HEK293 (cell line): ENCODE results near the gene NAV1.

Source experiments
- CTCF ChIA-PET: fragments of 350-600 bp; formaldehyde crosslinking; extraction: SDS; loops from one replicate; lab custom pipeline; 2021; ENCODE audit warnings: antibody characterized with exemption; lab: Yijun Ruan, JAX
- POLR2A ChIA-PET: fragments of 300-600 bp; formaldehyde crosslinking; extraction: SDS; loops from one replicate; lab custom pipeline; 2020; ENCODE audit warnings: antibody characterized with exemption, inconsistent platforms; lab: Yijun Ruan, JAX
- H3K27ac ChIP-seq: fragments of 200-500 bp; sonication (Bioruptor generic); 2 replicates; pipeline ENCODE4 v1.5.1; 2014; ENCODE audit warnings: low read depth, low read length, control low read depth, inconsistent platforms; ENCODE audit errors: extremely low read depth
- H3K36me3 ChIP-seq, 2 experiments: fragments of 200-500 bp in 1 of 2; sonication (Bioruptor generic) in 1 of 2; 1 replicate in 1 of 2; 2 replicates in 1 of 2; pipeline ENCODE4 v1.5.1; 2014 to 2017; ENCODE audit warnings: inconsistent platforms in 2 of 2, low read length in 2 of 2; ENCODE audit not compliant: control insufficient read depth in 2 of 2, insufficient read depth in 1 of 2
- H3K4me1 ChIP-seq: fragments of 200-500 bp; sonication (Bioruptor generic); 2 replicates; pipeline ENCODE4 v1.5.1; 2014; ENCODE audit warnings: mild to moderate bottlenecking, low read length, inconsistent platforms; ENCODE audit not compliant: control insufficient read depth, insufficient read depth
- H3K4me3 ChIP-seq: 2 replicates; pipeline ENCODE4 v1.5.1; 2011; ENCODE audit warnings: low read depth, mild to moderate bottlenecking, control low read depth, low read length, moderate library complexity
- H3K9me3 ChIP-seq: fragments of 200-500 bp; sonication (Bioruptor generic); 2 replicates; pipeline ENCODE4 v1.5.1; 2014; ENCODE audit warnings: low read depth, low read length, inconsistent platforms; ENCODE audit not compliant: control insufficient read depth, insufficient read depth
- HOXC10 ChIP-seq: sonication (generic); formaldehyde crosslinking; IDR thresholded peaks from 2 replicates; pipeline ENCODE4 v1.8.1; 2023; ENCODE audit warnings: mild to moderate bottlenecking, missing genetic modification reagents
- KLF1 ChIP-seq: fragments of 450-650 bp; formaldehyde crosslinking; IDR thresholded peaks from 2 replicates; pipeline ENCODE4 v1.5.1; 2016; ENCODE audit warnings: missing biosample characterization, missing genetic modification characterization
- KLF8 ChIP-seq: fragments of 450-650 bp; formaldehyde crosslinking; IDR thresholded peaks from 2 replicates; pipeline ENCODE4 v1.5.1; 2016; ENCODE audit warnings: missing biosample characterization, missing genetic modification characterization
- PATZ1 ChIP-seq: fragments of 450-650 bp; formaldehyde crosslinking; IDR thresholded peaks from 2 replicates; pipeline ENCODE4 v1.5.1; 2016; ENCODE audit warnings: missing biosample characterization, missing genetic modification characterization
- PRDM2 ChIP-seq: fragments of 450-650 bp; formaldehyde crosslinking; IDR thresholded peaks from 2 replicates; pipeline ENCODE4 v1.5.1; 2016; ENCODE audit warnings: missing biosample characterization, missing genetic modification characterization, borderline replicate concordance
- SCRT1 ChIP-seq: fragments of 450-650 bp; formaldehyde crosslinking; IDR thresholded peaks from 2 replicates; pipeline ENCODE4 v1.5.1; 2016; ENCODE audit warnings: missing biosample characterization, missing genetic modification characterization, borderline replicate concordance
- ZBTB1 ChIP-seq: fragments of 450-650 bp; formaldehyde crosslinking; IDR thresholded peaks from 2 replicates; pipeline ENCODE4 v1.5.1; 2016; ENCODE audit warnings: missing biosample characterization, missing genetic modification characterization
- ZBTB20 ChIP-seq: fragments of 450-650 bp; formaldehyde crosslinking; IDR thresholded peaks from 2 replicates; pipeline ENCODE4 v1.5.1; 2016; ENCODE audit warnings: missing biosample characterization, missing genetic modification characterization
- ZBTB7A ChIP-seq: fragments of 450-650 bp; formaldehyde crosslinking; IDR thresholded peaks from 2 replicates; pipeline ENCODE4 v1.5.1; 2016; ENCODE audit warnings: low read depth, missing biosample characterization, missing genetic modification characterization
- ZNF23 ChIP-seq: fragments of 450-650 bp; formaldehyde crosslinking; IDR thresholded peaks from 2 replicates; pipeline ENCODE4 v1.5.1; 2016; ENCODE audit warnings: missing biosample characterization, missing genetic modification characterization, borderline replicate concordance
- ZNF354C ChIP-seq: fragments of 450-650 bp; formaldehyde crosslinking; IDR thresholded peaks from 2 replicates; pipeline ENCODE4 v1.5.1; 2016; ENCODE audit warnings: missing biosample characterization, missing genetic modification characterization, low read depth, borderline replicate concordance
- ZNF426 ChIP-seq: fragments of 450-650 bp; formaldehyde crosslinking; IDR thresholded peaks from 2 replicates; pipeline ENCODE4 v1.5.1; 2017; ENCODE audit warnings: missing biosample characterization, missing genetic modification characterization, mild to moderate bottlenecking, inconsistent platforms, moderate library complexity
- ZNF529 ChIP-seq: fragments of 450-650 bp; formaldehyde crosslinking; IDR thresholded peaks from 2 replicates; pipeline ENCODE4 v1.5.1; 2017; ENCODE audit warnings: missing genetic modification characterization, missing biosample characterization; ENCODE audit not compliant: insufficient replicate concordance
- ZNF555 ChIP-seq: fragments of 450-650 bp; formaldehyde crosslinking; conservative IDR thresholded peaks from 2 replicates; pipeline ENCODE4 v1.5.1; 2017; ENCODE audit warnings: missing biosample characterization, mild to moderate bottlenecking, missing genetic modification characterization, inconsistent platforms
- ZNF623 ChIP-seq: fragments of 450-650 bp; formaldehyde crosslinking; IDR thresholded peaks from 2 replicates; pipeline ENCODE4 v1.5.1; 2016; ENCODE audit warnings: missing biosample characterization, missing genetic modification characterization
- TF ChIP-seq, protein P1 (sequence below): fragments of 450-650 bp; IDR thresholded peaks from 2 replicates; pipeline ENCODE4 v1.5.1; 2018; ENCODE audit warnings: missing biosample characterization, missing genetic modification characterization
- TF ChIP-seq, protein P2 (sequence below): fragments of 450-650 bp; formaldehyde crosslinking; IDR thresholded peaks from 2 replicates; pipeline ENCODE4 v1.5.1; 2017; ENCODE audit warnings: missing biosample characterization, missing genetic modification characterization
- TF ChIP-seq, protein P3 (sequence below): fragments of 450-650 bp; formaldehyde crosslinking; IDR thresholded peaks from 2 replicates; pipeline ENCODE4 v1.5.1; 2017; ENCODE audit warnings: missing biosample characterization, mild to moderate bottlenecking, missing genetic modification characterization, moderate library complexity

Gene NAV1

GRCh38 chr1:201535046-201535918 lies 3.6 kb upstream of the NAV1 start (continued):
- no peak for TF ChIP-seq PRDM2
- TF ChIP-seq, all 188 proteins: peak for 24

GRCh38 chr1:201535919-201536245 lies 3.0 kb upstream of the NAV1 start:
- Histone ChIP-seq H3K4me1 (peaks cover 4% of the 10 kb centered on the region; the same call in 1 of the 2 replicates), H3K36me3 (no peaks in the 10 kb centered on the region), H3K9me3 (no peaks in the 10 kb centered on the region), H3K27ac (no peak overlapping the region), H3K4me3 (no peak overlapping the region)
- TF ChIP-seq ZNF354C (no peak), HOXC10 (CRISPR knock-in tag) (no peak), ZNF555 (tag by site-specific recombination) (no peak), ZBTB20 (no peak), KLF8 (no peak)
- TF ChIP-seq, protein P1, sequence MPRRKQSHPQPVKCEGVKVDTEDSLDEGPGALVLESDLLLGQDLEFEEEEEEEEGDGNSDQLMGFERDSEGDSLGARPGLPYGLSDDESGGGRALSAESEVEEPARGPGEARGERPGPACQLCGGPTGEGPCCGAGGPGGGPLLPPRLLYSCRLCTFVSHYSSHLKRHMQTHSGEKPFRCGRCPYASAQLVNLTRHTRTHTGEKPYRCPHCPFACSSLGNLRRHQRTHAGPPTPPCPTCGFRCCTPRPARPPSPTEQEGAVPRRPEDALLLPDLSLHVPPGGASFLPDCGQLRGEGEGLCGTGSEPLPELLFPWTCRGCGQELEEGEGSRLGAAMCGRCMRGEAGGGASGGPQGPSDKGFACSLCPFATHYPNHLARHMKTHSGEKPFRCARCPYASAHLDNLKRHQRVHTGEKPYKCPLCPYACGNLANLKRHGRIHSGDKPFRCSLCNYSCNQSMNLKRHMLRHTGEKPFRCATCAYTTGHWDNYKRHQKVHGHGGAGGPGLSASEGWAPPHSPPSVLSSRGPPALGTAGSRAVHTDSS: 0 out of 2 replicates have a peak, but pooled peaks have one; percentile 20
- POLR2A ChIA-PET: no interaction called here
- CTCF ChIA-PET: interaction anchor here (1.1 to 7.2 kb wide), 5 partner anchors 23 to 257 kb away, joined by 3 to 48 read pairs (median 17); no protein-coding TSS in a partner anchor

DNA sequence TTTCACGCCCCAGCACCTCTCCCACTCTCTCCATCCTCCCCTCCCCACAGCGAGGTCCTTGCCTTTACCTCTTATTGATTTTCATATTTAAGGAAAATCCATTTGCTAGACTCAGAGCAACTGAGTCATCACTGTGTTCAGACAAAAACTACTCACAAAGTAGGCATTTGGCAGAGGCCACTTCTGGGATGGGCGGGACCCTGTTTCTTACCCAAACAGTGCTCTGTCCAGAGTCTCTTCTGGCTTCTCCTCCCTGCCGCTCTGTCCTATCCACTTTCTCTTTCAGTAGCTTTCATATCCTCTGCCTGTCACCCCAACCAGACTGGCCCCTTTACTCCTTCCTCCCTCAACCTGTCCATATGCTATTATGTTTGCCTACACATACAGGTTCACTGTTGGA lies 2.4 kb upstream of the NAV1 start:
- CTCF ChIA-PET: interaction anchor here (0.7 to 4.0 kb wide), 6 partner anchors 24 to 256 kb away, joined by 3 to 22 read pairs (median 10); no protein-coding TSS in a partner anchor
- POLR2A ChIA-PET: no interaction called here
- H3K36me3 ChIP-seq: no peaks in the 10 kb centered on the region
- no peak overlapping the region for H3K4me3 ChIP-seq
- no peak overlapping the region for H3K27ac ChIP-seq
- peaks cover 4% of the 10 kb centered on the region; the same call in 1 of the 2 replicates for H3K4me1 ChIP-seq
- H3K9me3 ChIP-seq: no peaks in the 10 kb centered on the region
- TF ChIP-seq ZNF529 (no peak), ZNF23 (tag by site-specific recombination) (no peak), PATZ1 (0 out of 2 replicates have a peak, but pooled peaks have one; percentile 12), ZNF426 (tag by site-specific recombination) (no peak), KLF1 (tag by site-specific recombination) (no peak; the same call in 1 of the 2 replicates), ZNF623 (tag by site-specific recombination) (no peak), SCRT1 (no peak), ZBTB7A (tag by site-specific recombination) (no peak), ZBTB1 (tag by site-specific recombination) (no peak)
- TF ChIP-seq, protein P2, sequence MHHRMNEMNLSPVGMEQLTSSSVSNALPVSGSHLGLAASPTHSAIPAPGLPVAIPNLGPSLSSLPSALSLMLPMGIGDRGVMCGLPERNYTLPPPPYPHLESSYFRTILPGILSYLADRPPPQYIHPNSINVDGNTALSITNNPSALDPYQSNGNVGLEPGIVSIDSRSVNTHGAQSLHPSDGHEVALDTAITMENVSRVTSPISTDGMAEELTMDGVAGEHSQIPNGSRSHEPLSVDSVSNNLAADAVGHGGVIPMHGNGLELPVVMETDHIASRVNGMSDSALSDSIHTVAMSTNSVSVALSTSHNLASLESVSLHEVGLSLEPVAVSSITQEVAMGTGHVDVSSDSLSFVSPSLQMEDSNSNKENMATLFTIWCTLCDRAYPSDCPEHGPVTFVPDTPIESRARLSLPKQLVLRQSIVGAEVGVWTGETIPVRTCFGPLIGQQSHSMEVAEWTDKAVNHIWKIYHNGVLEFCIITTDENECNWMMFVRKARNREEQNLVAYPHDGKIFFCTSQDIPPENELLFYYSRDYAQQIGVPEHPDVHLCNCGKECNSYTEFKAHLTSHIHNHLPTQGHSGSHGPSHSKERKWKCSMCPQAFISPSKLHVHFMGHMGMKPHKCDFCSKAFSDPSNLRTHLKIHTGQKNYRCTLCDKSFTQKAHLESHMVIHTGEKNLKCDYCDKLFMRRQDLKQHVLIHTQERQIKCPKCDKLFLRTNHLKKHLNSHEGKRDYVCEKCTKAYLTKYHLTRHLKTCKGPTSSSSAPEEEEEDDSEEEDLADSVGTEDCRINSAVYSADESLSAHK: no peak
- TF ChIP-seq, protein P3, sequence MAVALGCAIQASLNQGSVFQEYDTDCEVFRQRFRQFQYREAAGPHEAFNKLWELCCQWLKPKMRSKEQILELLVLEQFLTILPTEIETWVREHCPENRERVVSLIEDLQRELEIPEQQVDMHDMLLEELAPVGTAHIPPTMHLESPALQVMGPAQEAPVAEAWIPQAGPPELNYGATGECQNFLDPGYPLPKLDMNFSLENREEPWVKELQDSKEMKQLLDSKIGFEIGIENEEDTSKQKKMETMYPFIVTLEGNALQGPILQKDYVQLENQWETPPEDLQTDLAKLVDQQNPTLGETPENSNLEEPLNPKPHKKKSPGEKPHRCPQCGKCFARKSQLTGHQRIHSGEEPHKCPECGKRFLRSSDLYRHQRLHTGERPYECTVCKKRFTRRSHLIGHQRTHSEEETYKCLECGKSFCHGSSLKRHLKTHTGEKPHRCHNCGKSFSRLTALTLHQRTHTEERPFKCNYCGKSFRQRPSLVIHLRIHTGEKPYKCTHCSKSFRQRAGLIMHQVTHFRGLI: no peak
